GM12878 (cell line): ENCODE measurements around the gene LARP4. TPM values are rescaled to one million over a fixed set of nuclear protein-coding genes. Genes with fewer than 3 reads are reported as not detected.

ENCODE experiments used
- ATAC-seq: fragments of 200-7000 bp; cut with Tn5 transposase; 3 replicates; pipeline ENCODE4 v1.9.1; 2020; ENCODE audit warnings: mild to moderate bottlenecking, moderate library complexity
- BruUV-seq: library from RNA; stranded (reverse); fragments of 400-500 nt; replicated peaks from 2 replicates; lab custom pipeline; 2021; lab: Mats Ljungman, UMichigan
- CTCF ChIA-PET: fragments of 300-600 bp; sonication (Branson Sonifier 250); formaldehyde crosslinking; extraction: SDS; loops from one replicate; lab custom pipeline; 2021; ENCODE audit warnings: inconsistent platforms; lab: Yijun Ruan, JAX
- POLR2A ChIA-PET: fragments of 350-600 bp; formaldehyde crosslinking; extraction: SDS; loops from one replicate; lab custom pipeline; 2021; ENCODE audit warnings: inconsistent platforms; lab: Charles Lee
- RAD21 ChIA-PET: fragments of 300-600 bp; sonication (Branson Sonifier 250); formaldehyde crosslinking; loops from one replicate; lab custom pipeline; 2023; ENCODE audit warnings: antibody characterized with exemption; ENCODE audit not compliant: unreplicated experiment; lab: Charles Lee
- SMC1A ChIA-PET: fragments of 300-600 bp; sonication (Branson Sonifier 250); formaldehyde crosslinking; loops from one replicate; lab custom pipeline; 2023; ENCODE audit not compliant: unreplicated experiment, uncharacterized antibody; lab: Charles Lee
- DNase-seq: peaks from one replicate; pipeline ENCODE4 v3.0.0-alpha.2; 2011; ENCODE audit warnings: low read depth, low spot score
- FAIRE-seq: peaks from 3 replicates; lab custom pipeline; 2011; peaks lifted over from hg19 to GRCh38; lab: Jason Lieb, UNC
- H2AFZ ChIP-seq: 2 replicates; pipeline ENCODE4 v1.6.0; 2011; ENCODE audit warnings: low read depth, low read length, control low read depth; ENCODE audit not compliant: control insufficient read depth
- H3K27ac ChIP-seq: 2 replicates; pipeline ENCODE4 v1.5.1; 2011; ENCODE audit warnings: control low read depth; ENCODE audit not compliant: control insufficient read depth, insufficient read depth
- H3K27me3 ChIP-seq, 2 experiments: replicated peaks in 1 of 2; 2 replicates each; pipeline versions ENCODE4 v1.6.0 to v1.6.1; 2011; ENCODE audit warnings: low read length in 1 of 2; ENCODE audit not compliant: control insufficient read depth in 2 of 2, insufficient read depth in 2 of 2
- H3K36me3 ChIP-seq, 2 experiments: 2 replicates each; pipeline ENCODE4 v1.5.1; 2011; ENCODE audit warnings: low read length in 1 of 2; ENCODE audit not compliant: control insufficient read depth in 2 of 2, insufficient read depth in 2 of 2
- H3K4me1 ChIP-seq: 2 replicates; pipeline ENCODE4 v1.6.1; 2011; ENCODE audit warnings: mild to moderate bottlenecking, low read length, moderate library complexity, mixed read lengths; ENCODE audit not compliant: control insufficient read depth, insufficient read depth
- H3K4me2 ChIP-seq: 2 replicates; pipeline ENCODE4 v1.6.0; 2011; ENCODE audit warnings: control low read depth; ENCODE audit not compliant: control insufficient read depth, insufficient read depth
- H3K4me3 ChIP-seq: fragments of 200-600 bp; sonication (generic); 2 replicates; pipeline ENCODE4 v1.5.1; 2016
- H3K79me2 ChIP-seq: 2 replicates; pipeline ENCODE4 v1.6.0; 2011; ENCODE audit warnings: low read length; ENCODE audit not compliant: control insufficient read depth, insufficient read depth
- H3K9ac ChIP-seq: 2 replicates; pipeline ENCODE4 v1.8.0; 2011; ENCODE audit warnings: low read length, control low read depth, mixed read lengths; ENCODE audit not compliant: control insufficient read depth, insufficient read depth
- H3K9me3 ChIP-seq: replicated peaks from 3 replicates; pipeline ENCODE4 v1.5.1; 2011; ENCODE audit warnings: mild to moderate bottlenecking, low read length; ENCODE audit not compliant: control insufficient read depth, insufficient read depth
- H4K20me1 ChIP-seq: 2 replicates; pipeline ENCODE4 v1.6.0; 2011; ENCODE audit not compliant: control insufficient read depth, insufficient read depth
- ATF3 ChIP-seq: IDR thresholded peaks from 2 replicates; pipeline ENCODE4 v1.6.1; 2011; ENCODE audit warnings: low read depth, mild to moderate bottlenecking, low read length, moderate library complexity, borderline replicate concordance; ENCODE audit errors: extremely low read depth
- CBFB ChIP-seq: IDR thresholded peaks from 2 replicates; pipeline ENCODE4 v1.6.1; 2016; ENCODE audit warnings: antibody characterized with exemption, low read depth
- CEBPB ChIP-seq, 2 experiments: fragments of 150-350 bp in 1 of 2; IDR thresholded peaks; 2 replicates each; pipeline ENCODE4 v1.6.1; 2012 to 2014; ENCODE audit warnings: low read depth in 2 of 2, low read length in 2 of 2, borderline replicate concordance in 1 of 2, inconsistent platforms in 1 of 2
- CHD4 ChIP-seq: fragments of 200-600 bp; sonication (generic); IDR thresholded peaks from 2 replicates; pipeline ENCODE4 v1.6.1; 2016; ENCODE audit warnings: mild to moderate bottlenecking
- CREM ChIP-seq: IDR thresholded peaks from 2 replicates; pipeline ENCODE4 v1.6.1; 2014; ENCODE audit warnings: antibody characterized with exemption, low read depth
- HDAC6 ChIP-seq: fragments of 200-600 bp; sonication (generic); IDR thresholded peaks from one replicate; pipeline ENCODE4 v1.8.0; 2017; ENCODE audit warnings: antibody characterized with exemption; ENCODE audit not compliant: unreplicated experiment
- JUNB ChIP-seq: IDR thresholded peaks from 2 replicates; pipeline ENCODE4 v1.6.1; 2016; ENCODE audit warnings: antibody characterized with exemption, mild to moderate bottlenecking
- MTA3 ChIP-seq: IDR thresholded peaks from 2 replicates; pipeline ENCODE4 v1.6.1; 2012; ENCODE audit warnings: low read length, inconsistent platforms, borderline replicate concordance
- MYC ChIP-seq: IDR thresholded peaks from 2 replicates; pipeline ENCODE4 v1.6.1; 2011; ENCODE audit warnings: mild to moderate bottlenecking, low read length, moderate library complexity, inconsistent platforms; ENCODE audit not compliant: insufficient read depth, insufficient replicate concordance, insufficient read length, severe bottlenecking
- NR2F1 ChIP-seq: fragments of 450-650 bp; conservative IDR thresholded peaks from 2 replicates; pipeline ENCODE4 v1.6.1; 2017; ENCODE audit warnings: mild to moderate bottlenecking
- NRF1 ChIP-seq: conservative IDR thresholded peaks from 2 replicates; pipeline ENCODE4 v1.6.1; 2011; ENCODE audit warnings: mild to moderate bottlenecking, low read depth, low read length, improper control_type of control experiment
- POLR2A ChIP-seq: IDR thresholded peaks from 2 replicates; pipeline ENCODE4 v1.6.1; 2011; ENCODE audit warnings: low read depth, mild to moderate bottlenecking, low read length
- SMARCA5 ChIP-seq: fragments of 450-650 bp; IDR thresholded peaks from 2 replicates; pipeline ENCODE4 v1.6.1; 2017; ENCODE audit warnings: mild to moderate bottlenecking
- ZSCAN29 ChIP-seq: fragments of 450-650 bp; IDR thresholded peaks from 2 replicates; pipeline ENCODE4 v1.6.1; 2017; ENCODE audit warnings: mild to moderate bottlenecking, moderate library complexity
- WGBS: methylation state at CpG from one replicate; pipeline ENCODE4 v1.1.6; 2016; ENCODE audit warnings: low lambda C conversion rate; ENCODE audit not compliant: insufficient replicate concordance, insufficient coverage; ENCODE audit errors: missing lambda C conversion rate; 5-methylcytosine and 5-hydroxymethylcytosine counted together
- in situ Hi-C: fragments of 300-500 bp; cut with MboI; formaldehyde crosslinking; loops from 9 replicates; pipeline ENCODE4 v1.14.3; 2018; ENCODE audit warnings: mixed read lengths
- intact Hi-C: fragments of 100-400 bp; cut with micrococcal nuclease; formaldehyde crosslinking; loops from one replicate; pipeline ENCODE4 v1.14.2; 2022; ENCODE audit not compliant: unreplicated experiment
- polyA plus RNA-seq, 11 experiments: library from polyadenylated mRNA; depleted of rRNA in 4 of 11; unstranded in 6 of 11; stranded (reverse) in 5 of 11; fragments of >200 nt; fragmentation: Nextera tagmentation in 4 of 11; fragmentation: Illumina TruSeq in 1 of 11; extraction: Ambion mirVana in 4 of 11; extraction: Trizol in 1 of 11; gene quantifications; 1 replicate in 1 of 11; 2 replicates in 10 of 11; pipeline versions ENCODE4 v1.2.1 to v1.2.3, GENCODE V29; 2011 to 2016; ENCODE audit warnings: inconsistent platforms in 2 of 11, missing spikeins in 2 of 11, low read depth in 1 of 11
- total RNA-seq, 4 experiments: library from RNA; depleted of rRNA in 3 of 4; stranded (reverse); fragments of >200 nt in 3 of 4; fragmentation: Illumina TruSeq in 1 of 4; extraction: Trizol in 1 of 4; gene quantifications; 2 replicates each; pipeline versions ENCODE4 v1.2.1 to v1.2.3, GENCODE V29; 2013 to 2021
- TF ChIP-seq, protein P1 (sequence below), 3 experiments: IDR thresholded peaks in 2 of 3; conservative IDR thresholded peaks in 1 of 3; 2 replicates each; pipeline ENCODE4 v1.5.1; 2011; ENCODE audit warnings: low read depth in 3 of 3, low read length in 3 of 3, mild to moderate bottlenecking in 3 of 3, control low read depth in 2 of 3, moderate library complexity in 2 of 3, inconsistent platforms in 1 of 3, mixed read lengths in 1 of 3; ENCODE audit not compliant: control insufficient read depth in 2 of 3, insufficient read depth in 1 of 3; ENCODE audit errors: extremely low read depth in 1 of 3
- TF ChIP-seq, protein P2 (sequence below): fragments of 450-650 bp; IDR thresholded peaks from 2 replicates; pipeline ENCODE4 v1.6.1; 2016; ENCODE audit warnings: mild to moderate bottlenecking, moderate library complexity, borderline replicate concordance

The LARP4 gene
- total and polyA plus RNA-seq, 10 of the 15 experiments (the other 5 are each of a cell fraction or from before 2014, with no cell fraction given): 24.1 to 72.6 (median 35.6) TPM

GRCh38 chr12:50525422-50525821 is 124.7 kb downstream of the LARP4 start (continued):
- TF ChIP-seq MYC: no peak
- TF ChIP-seq, all 136 proteins: peak for 0

GRCh38 chr12:50527359-50527726 is 126.7 kb downstream of the LARP4 start:
- RAD21 ChIA-PET: no interaction called here
- WGBS: 95% methylated on average over 5 of the region's 5 CpGs
- Histone ChIP-seq H3K79me2 (peaks cover 61% of the 10 kb centered on the region), H2AFZ (no peak overlapping the region), H3K4me2 (no peak overlapping the region), H3K27ac (no peak overlapping the region), H3K9ac (no peak overlapping the region), H4K20me1 (no peaks in the 10 kb centered on the region), H3K9me3 (no peaks in the 10 kb centered on the region; the same call in none of the 3 replicates), H3K4me3 (no peak overlapping the region), H3K4me1 (peaks cover 39% of the 10 kb centered on the region), H3K36me3 (no peaks in the 10 kb centered on the region; a peak in 1 of 4 replicates), H3K27me3 (no peaks in the 10 kb centered on the region)
- no peak for FAIRE-seq
- CTCF ChIA-PET: no interaction called here
- no peak for ATAC-seq
- no peak for DNase-seq
- SMC1A ChIA-PET: interaction anchor here (1.1 kb wide), 1 partner anchor 11 kb away, joined by 3 read pairs; no protein-coding TSS in a partner anchor
- intact Hi-C loops (no loop called here), in situ Hi-C loops (no loop called here)
- POLR2A ChIA-PET: interaction anchor here (0.6 kb wide), 1 partner anchor 13 kb away, joined by 3 read pairs; no protein-coding TSS in a partner anchor
- no TSS peak for BruUV-seq
- TF ChIP-seq CBFB (no peak), CREM (no peak), SMARCA5 (no peak), MTA3 (no peak), POLR2A (no peak), ZSCAN29 (no peak), JUNB (no peak), CEBPB (IDR thresholded peaks at IDR 0.05; ENCODE audit: borderline replicate concordance in 1 of 2, low read depth in 2 of 2, low read length in 2 of 2) (no peak), CHD4 (no peak), ATF3 (no peak), NR2F1 (no peak), NRF1 (no peak), HDAC6 (no peak)
- TF ChIP-seq, protein P1, sequence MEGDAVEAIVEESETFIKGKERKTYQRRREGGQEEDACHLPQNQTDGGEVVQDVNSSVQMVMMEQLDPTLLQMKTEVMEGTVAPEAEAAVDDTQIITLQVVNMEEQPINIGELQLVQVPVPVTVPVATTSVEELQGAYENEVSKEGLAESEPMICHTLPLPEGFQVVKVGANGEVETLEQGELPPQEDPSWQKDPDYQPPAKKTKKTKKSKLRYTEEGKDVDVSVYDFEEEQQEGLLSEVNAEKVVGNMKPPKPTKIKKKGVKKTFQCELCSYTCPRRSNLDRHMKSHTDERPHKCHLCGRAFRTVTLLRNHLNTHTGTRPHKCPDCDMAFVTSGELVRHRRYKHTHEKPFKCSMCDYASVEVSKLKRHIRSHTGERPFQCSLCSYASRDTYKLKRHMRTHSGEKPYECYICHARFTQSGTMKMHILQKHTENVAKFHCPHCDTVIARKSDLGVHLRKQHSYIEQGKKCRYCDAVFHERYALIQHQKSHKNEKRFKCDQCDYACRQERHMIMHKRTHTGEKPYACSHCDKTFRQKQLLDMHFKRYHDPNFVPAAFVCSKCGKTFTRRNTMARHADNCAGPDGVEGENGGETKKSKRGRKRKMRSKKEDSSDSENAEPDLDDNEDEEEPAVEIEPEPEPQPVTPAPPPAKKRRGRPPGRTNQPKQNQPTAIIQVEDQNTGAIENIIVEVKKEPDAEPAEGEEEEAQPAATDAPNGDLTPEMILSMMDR (IDR thresholded peaks at IDR 0.05 in 2 of 3, conservative IDR thresholded peaks at IDR 0.05 in 1 of 3; ENCODE audit: control insufficient read depth in 2 of 3, extremely low read depth in 1 of 3, insufficient read depth in 1 of 3, low read depth in 3 of 3, low read length in 3 of 3): no peak
- TF ChIP-seq, protein P2, sequence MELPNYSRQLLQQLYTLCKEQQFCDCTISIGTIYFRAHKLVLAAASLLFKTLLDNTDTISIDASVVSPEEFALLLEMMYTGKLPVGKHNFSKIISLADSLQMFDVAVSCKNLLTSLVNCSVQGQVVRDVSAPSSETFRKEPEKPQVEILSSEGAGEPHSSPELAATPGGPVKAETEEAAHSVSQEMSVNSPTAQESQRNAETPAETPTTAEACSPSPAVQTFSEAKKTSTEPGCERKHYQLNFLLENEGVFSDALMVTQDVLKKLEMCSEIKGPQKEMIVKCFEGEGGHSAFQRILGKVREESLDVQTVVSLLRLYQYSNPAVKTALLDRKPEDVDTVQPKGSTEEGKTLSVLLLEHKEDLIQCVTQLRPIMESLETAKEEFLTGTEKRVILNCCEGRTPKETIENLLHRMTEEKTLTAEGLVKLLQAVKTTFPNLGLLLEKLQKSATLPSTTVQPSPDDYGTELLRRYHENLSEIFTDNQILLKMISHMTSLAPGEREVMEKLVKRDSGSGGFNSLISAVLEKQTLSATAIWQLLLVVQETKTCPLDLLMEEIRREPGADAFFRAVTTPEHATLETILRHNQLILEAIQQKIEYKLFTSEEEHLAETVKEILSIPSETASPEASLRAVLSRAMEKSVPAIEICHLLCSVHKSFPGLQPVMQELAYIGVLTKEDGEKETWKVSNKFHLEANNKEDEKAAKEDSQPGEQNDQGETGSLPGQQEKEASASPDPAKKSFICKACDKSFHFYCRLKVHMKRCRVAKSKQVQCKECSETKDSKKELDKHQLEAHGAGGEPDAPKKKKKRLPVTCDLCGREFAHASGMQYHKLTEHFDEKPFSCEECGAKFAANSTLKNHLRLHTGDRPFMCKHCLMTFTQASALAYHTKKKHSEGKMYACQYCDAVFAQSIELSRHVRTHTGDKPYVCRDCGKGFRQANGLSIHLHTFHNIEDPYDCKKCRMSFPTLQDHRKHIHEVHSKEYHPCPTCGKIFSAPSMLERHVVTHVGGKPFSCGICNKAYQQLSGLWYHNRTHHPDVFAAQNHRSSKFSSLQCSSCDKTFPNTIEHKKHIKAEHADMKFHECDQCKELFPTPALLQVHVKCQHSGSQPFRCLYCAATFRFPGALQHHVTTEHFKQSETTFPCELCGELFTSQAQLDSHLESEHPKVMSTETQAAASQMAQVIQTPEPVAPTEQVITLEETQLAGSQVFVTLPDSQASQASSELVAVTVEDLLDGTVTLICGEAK: no peak
